T-helper 2 cell treated with Interferon-gamma antibody and Interleukin-4, amounts not matched to agents 100 ng/mL and 5 ng/mL, for 36 hours (primary cell): ENCODE data around the gene TMC2. TPM values are rescaled to one million over a fixed set of nuclear protein-coding genes. Genes with fewer than 3 reads are reported as not detected.
"Not testable (repeated sequence)": the region's sequence is repeated elsewhere in the genome, so short reads cannot be mapped to it uniquely, and the experiment has no call there.

Source experiments
- intact Hi-C: fragments of 100-400 bp; cut with micrococcal nuclease; formaldehyde crosslinking; loops from one replicate; pipeline ENCODE4 v1.15.1; 2023
- total RNA-seq: library from RNA; stranded (reverse); gene quantifications from 2 replicates; pipeline ENCODE4 v1.2.3, GENCODE V29; 2022

The TMC2 gene
- total RNA-seq, 1 donor from 2014 or later = not detected

DNA sequence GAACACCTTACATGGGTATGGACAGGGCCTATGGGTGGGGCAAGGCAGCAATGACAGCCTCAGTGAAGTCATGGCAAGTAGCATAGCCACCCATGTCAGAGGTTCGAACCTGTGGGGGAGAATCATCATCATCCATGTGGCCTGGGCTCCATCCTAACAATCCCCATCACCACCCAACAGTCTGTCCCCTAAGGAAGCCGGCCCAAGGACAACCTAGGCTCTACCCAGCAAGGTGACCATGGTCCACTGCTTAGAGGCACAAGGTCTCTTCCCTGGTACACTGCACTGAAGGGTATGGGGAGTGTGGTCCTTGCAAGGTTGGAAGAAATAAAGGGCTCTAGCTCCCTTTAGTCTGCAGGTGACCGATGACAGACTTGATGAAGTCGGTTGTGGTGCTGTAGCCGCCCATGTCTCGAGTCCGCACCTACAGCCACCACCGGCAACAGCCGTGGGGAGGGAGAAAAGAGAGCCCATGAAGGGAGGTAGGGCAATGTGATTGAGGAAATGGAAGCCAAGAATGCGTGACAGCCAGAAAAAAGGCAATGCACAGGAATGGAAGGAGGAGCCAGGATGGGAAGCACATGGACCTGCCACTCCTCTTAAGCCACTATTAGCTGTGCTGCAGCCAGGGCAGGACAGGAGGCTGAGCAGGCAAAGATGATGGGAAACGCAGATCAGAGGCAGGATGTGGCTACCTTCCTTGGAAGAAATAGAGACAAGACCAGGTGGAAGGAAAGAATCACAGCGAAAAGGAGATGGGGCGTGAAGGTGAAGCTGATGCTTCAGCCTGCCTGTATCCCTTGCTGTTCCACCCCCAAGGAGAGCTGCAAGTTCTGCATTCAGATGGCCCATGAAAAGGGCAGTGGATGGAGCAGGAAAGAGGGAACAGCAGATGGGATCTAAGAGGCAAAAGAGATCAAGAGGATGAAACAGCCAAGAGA lies 122.3 kb downstream of the TMC2 start:
- intact Hi-C loops = no loop called here

DNA sequence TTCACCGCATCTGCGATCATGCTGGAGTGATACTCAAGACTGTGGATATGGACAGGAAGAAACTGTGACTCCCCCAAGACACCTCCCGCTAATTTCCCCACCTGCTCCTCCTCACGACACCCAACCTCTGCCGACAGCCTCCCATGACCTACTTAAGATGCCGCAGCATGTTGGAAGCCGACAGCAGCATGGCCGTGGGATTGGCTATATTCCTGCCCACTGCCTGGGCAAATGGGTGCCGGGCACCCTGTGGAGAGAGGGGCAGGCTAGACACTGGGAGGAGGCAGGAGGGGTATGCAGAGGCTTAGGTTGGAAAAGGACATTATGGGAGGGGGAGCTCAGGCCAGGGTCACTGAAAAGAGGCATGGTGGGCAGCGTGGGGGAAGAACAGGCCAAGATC lies 123.2 kb downstream of the TMC2 start:
- intact Hi-C loops = no loop called here

GRCh38 chr20:2663364-2663886 lies 127.1 kb downstream of the TMC2 start:
- intact Hi-C loops = no loop called here

GRCh38 chr20:2663887-2664719 lies 127.7 kb downstream of the TMC2 start, which contains the start of gene IDH3B:
TSS of gene IDH3B (minus strand) at chr20:2664216. CDS start at chr20:2664188, 28 bp downstream.
- intact Hi-C loops = loop anchor here (1.0 kb wide), 3 partner anchors 12 to 194 kb away; partner anchors contain the start of genes NOP56, PCED1A, SNRPB and VPS16

DNA sequence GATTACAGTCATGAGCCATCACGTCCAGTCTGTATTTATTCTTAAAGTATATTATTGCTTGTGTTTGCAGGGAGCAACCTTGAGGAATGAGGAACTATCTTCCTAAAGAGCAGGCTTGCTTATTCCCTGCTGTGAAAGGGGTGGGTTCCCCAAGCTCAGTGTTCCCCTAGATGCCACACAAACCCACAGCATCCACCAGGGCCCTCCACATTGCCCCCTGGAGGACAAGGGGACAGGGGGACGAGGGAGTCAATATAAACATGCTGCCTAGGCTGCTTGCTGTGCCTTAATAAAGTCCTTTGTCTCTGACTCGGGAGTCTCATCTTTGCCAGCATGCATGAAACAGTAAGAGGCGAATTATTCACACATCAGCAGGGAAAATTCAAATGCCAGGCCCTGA lies 135.6 kb downstream of the TMC2 start:
- intact Hi-C loops = no loop called here

GRCh38 chr20:2672446-2672845 lies 136.1 kb downstream of the TMC2 start:
- intact Hi-C loops = no loop called here

- intact Hi-C loops = no loop called here
These were observed 137.1 kb downstream of the TMC2 start for GRCh38 chr20:2673453-2673852.

- intact Hi-C loops = no loop called here
These were observed 143.7 kb downstream of the TMC2 start for GRCh38 chr20:2680046-2680445.

GRCh38 chr20:2682040-2682439 lies 145.7 kb downstream of the TMC2 start:
- intact Hi-C loops = not testable (repeated sequence)

GRCh38 chr20:2684817-2685216 lies 148.4 kb downstream of the TMC2 start:
- intact Hi-C loops = loop anchor here (5.0 kb wide), 2 partner anchors 167 to 632 kb away; no protein-coding TSS in a partner anchor

GRCh38 chr20:2687514-2687913 lies 151.1 kb downstream of the TMC2 start:
- intact Hi-C loops = loop anchor here (5.0 kb wide), 2 partner anchors 165 to 630 kb away; no protein-coding TSS in a partner anchor

DNA sequence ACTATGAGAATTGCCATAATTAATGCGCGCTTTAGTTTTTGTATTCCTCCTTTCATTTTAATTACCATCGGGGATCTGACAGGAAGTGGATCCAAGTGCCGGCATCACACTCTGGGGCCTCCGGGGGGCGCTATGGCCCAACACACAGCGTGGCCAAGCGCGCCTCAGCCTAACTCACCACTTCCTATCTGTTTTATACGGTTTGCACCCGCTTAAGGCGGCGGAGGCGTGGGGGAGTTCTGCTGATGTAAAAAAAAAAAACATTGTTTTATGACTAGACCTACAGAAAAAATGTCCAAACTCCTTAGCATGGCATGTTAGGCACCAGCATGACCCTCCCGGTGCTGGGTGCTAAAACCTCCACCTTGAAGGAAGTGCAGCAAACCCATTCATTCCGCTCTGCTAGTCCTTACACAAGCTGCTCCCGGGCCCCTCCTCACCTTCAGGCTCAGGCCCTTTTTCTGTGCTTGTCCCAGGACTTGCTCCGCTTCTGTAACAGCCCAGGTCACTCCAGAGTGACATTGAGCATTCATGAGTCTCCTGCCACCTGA lies 151.7 kb downstream of the TMC2 start:
- intact Hi-C loops = loop anchor here (1.0 to 5.0 kb wide), 7 partner anchors 55 to 629 kb away; no protein-coding TSS in a partner anchor

- intact Hi-C loops = loop anchor here (10.0 kb wide), 1 partner anchor 185 kb away; the partner anchor contains the start of gene PTPRA
These were observed 153.8 kb downstream of the TMC2 start for GRCh38 chr20:2690213-2690612.

DNA sequence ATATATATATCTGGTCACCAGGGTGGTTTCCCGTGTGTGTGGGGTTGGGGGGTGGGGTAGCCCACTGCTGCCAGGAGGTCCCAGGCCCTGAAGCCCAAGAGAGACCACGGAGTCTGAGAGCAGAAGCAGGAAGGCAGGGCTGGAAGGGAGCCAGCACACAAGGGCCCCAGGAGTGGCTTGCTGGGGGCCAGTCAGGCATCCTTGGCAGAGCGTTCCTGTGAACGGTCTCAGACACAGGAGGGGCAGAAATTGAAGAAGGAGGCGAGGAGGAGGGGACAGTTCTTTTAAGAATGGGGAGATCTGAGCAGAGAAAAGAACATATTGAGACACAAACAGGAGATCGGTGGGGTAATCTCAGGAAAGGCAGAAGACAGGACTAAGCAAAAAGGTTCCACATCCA lies 154.3 kb downstream of the TMC2 start:
- intact Hi-C loops = loop anchor here (10.0 kb wide), 1 partner anchor 184 kb away; the partner anchor contains the start of gene PTPRA

DNA sequence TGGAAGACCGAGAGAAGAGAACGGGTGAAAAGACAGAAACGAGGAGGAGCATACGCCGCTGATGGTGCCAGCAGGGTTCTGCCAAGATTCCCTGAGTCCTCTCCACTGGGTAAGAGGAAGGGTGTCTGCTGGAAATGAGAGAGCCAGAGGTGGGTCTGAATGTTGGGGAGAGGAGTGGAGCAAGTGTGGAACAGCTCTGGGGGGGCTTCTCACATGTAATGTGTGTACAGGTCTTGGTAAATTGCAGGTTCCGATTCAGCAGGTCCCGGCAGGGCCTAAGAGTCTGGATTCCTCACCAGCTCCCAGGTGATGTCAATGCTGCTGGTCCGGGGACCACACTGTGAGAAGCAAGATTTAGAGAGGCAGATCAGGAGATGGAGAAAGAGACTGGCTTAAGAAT lies 154.8 kb downstream of the TMC2 start:
- intact Hi-C loops = loop anchor here (10.0 kb wide), 1 partner anchor 184 kb away; the partner anchor contains the start of gene PTPRA

Other genes with a start within 250 kb of the TMC2 start
- gene TGM3, start 240.6 kb upstream of the TMC2 start, total RNA-seq = not detected in 2 replicates
- gene TGM6, start 155.7 kb upstream of the TMC2 start, total RNA-seq = not detected in 2 replicates
- 372 and 377 TPM in 2 replicates for gene SNRPB, start 65.8 kb upstream of the TMC2 start, total RNA-seq
- gene ZNF343, start 27.7 kb upstream of the TMC2 start, total RNA-seq = 14.4 and 14.9 TPM in 2 replicates
- 478 and 501 TPM in 2 replicates for gene NOP56, start 116.1 kb downstream of the TMC2 start, total RNA-seq
- gene IDH3B, start 127.6 kb downstream of the TMC2 start, total RNA-seq = 105 and 109 TPM in 2 replicates
- 3.3 and 3.7 TPM in 2 replicates for gene EBF4, start 156.2 kb downstream of the TMC2 start, total RNA-seq